Dermis microvascular lymphatic vessel endothelial cell (primary cell): ENCODE results near the gene MNT. TPM values are rescaled to one million over a fixed set of nuclear protein-coding genes. Genes with fewer than 3 reads are reported as not detected.
A peak's percentile ranks its signal among the peaks of the same experiment; 100 is the strongest.

Source experiments
- DNase-seq, 2 donors: peaks; one replicate each; pipeline versions ENCODE4 v3.0.0 to v3.0.0-alpha.2; 2010; ENCODE audit warnings: low read depth in 2 of 2
- total RNA-seq: library from RNA; depleted of rRNA; stranded (reverse); fragments of >200 nt; gene quantifications from 2 replicates; pipeline ENCODE4 v1.2.1, GENCODE V29; 2014

The MNT gene
- total RNA-seq, 1 donor from 2014 or later: 2.4 TPM

GRCh38 chr17:2363851-2364762 lies 36.8 kb downstream of the MNT start:
- DNase-seq: no peak

DNA sequence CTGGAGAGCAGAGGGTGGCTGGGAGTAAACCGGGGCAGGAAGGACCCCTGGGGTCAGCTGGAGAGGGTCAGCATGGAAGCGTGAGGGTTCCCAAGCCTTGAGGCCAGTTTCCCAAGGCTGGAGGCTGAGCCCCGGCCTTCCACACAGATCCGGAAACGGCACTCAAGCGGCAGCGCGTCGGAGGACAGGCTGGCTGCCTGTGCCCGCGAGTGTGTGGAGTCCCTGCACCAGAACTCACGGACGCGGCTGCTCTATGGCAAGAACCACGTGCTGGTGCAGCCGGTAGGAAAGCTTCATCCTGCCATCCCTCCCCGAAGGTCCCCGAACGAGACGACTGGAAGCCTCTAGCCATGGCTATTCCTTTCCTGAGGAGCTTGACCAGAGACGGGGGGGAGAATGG lies 37.5 kb downstream of the MNT start:
- no peak for DNase-seq

GRCh38 chr17:2362881-2363280 lies 38.0 kb downstream of the MNT start:
- no peak for DNase-seq

- DNase-seq: no peak
Measured at GRCh38 chr17:2362416-2362815, 38.4 kb downstream of the MNT start.

DNA sequence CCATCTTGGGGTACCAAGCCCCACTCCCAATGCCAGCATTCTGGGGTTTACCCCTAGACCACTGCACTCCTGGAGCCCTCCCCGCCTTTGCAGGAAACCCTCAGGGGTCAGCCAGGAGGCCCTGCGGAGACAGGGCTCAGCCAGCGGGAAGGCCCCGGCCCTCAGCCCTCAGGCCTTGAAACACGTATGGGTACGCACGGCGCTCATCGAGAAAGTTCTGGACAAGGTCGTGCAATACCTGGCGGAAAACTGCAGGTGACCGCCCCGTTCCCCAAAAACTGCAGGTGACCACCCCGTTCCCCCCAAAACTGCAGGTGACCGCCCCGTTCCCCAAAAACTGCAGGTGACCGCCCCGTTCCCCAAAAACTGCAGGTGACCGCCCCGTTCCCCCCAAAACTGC lies 38.8 kb downstream of the MNT start:
- DNase-seq: no peak

DNA sequence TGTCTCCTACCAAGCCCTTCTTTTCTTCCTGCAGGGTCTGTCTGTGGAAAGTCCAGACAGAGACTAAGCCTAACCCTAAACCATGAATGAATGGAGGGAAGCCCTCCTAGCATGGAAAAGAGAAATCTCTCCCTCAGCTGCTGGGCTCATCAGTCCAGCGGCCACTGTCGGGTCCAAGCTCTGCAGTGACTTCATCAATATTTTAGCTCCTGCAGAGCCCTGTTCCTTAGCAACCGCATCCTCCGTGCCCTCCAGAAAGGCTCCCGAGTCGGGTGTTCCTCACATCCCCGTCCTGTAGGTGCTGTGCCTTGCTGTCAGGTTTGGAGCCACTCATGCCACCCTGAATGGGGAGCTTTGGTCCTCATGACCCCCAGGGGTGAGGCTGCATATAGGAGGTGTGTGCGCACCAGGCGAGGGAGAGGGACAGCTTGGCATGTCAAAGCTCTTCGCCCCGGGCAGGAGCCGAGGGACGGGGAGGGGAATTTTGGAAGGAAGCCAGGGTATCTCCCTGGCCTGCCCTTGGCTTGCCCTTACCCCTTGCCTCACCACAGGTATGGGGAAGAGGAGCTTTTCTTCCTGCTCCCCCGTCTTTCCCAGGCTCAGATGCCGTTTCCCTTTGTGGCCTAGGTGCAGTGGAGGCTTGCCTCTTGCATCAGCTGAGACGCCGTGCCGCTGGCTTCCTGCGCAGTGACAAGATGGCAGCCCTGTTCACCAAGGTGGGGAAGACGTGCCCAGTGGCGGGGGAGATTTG lies 39.7 kb downstream of the MNT start:
- no peak for DNase-seq

- DNase-seq: no peak
Measured at GRCh38 chr17:2357931-2358434, 42.9 kb downstream of the MNT start.

- no peak for DNase-seq
Measured at GRCh38 chr17:2357237-2357636, 43.6 kb downstream of the MNT start.

GRCh38 chr17:2354311-2354710 lies 46.5 kb downstream of the MNT start:
- DNase-seq: no peak

DNA sequence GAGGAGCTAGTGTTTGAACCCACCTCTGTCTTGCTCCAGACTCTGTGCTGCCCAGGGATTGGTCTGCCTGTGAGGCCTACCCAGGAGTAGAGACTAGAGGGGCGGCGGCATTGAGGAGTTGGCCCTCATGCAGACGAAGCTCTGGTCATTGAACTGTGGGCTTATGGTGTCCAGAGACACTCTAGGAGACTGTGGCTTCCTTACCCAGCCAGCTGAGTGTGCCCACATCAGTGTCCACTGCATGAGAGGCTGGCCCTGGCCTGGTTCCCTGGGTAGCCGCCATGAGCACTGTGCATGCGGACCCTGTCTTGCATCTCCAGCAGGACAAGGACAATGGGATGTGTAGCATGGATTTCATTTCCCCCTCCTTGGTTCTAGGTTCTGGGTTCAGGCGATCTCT lies 49.6 kb downstream of the MNT start:
- DNase-seq: no peak

DNA sequence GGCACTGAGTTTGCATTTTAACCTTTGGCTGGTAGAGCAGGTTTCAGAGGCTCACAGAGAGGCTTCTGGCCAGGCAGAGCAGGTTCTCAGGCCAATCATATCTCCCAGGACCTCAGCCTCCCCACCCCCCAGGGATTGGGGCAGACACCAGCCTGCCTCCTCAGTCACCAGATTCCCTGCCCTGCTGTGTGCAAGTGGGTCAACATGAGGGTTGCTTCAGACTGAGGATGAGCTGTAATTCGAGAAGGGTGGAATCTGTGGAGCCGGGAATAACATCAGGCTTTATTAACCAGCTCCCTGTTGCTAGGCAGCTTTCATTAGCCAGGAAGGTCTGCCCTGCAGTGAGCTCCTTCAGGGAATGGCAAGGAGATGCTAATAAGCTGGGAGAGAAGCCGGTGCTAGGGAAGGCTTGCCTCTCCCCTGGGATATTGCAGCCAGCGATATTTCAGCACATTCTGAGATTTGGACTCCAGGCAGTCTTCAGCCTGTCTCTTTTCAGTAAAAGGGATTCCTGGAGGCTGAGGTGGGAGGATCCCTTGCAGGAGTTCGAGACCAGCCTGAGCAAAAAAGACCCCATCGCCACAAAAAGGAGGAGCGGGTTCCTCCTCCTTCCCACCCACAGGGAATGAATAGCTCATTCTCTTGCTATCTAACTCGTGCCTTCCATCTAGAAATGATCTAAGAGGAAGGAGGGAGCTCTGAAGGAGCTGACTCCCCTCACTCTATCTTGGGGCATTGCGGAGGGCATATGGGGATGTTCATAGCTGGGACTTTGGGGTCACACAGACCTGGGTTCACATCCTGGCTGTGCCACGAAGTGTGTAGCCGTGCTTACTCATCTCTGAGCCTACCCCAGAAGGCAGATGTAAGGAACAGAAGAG lies 52.8 kb downstream of the MNT start:
- DNase-seq: no peak

DNA sequence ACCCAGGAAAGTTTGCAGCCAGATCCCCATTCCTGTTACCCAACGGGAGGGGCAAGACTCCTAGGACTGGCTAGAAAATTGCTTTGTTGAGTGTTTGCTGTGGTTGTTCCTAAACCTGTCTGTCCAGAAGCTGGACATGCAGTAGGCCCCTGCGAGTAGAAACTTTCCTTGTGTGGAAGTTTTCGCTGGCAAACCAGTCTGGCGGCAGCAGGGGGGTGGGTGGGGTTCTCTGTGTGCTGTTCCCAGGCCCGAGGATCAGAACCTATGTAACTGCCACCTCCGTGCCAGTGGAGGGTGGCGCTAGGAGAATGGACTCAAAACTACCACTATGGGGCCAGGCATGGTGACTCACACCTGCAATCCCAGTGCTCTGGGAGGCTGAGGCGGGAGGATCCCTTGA lies 54.4 kb downstream of the MNT start:
- no peak for DNase-seq

- peak in 1 of 2 donors; percentile 35 for DNase-seq
Measured at GRCh38 chr17:2344528-2344927, 56.3 kb downstream of the MNT start.

DNA sequence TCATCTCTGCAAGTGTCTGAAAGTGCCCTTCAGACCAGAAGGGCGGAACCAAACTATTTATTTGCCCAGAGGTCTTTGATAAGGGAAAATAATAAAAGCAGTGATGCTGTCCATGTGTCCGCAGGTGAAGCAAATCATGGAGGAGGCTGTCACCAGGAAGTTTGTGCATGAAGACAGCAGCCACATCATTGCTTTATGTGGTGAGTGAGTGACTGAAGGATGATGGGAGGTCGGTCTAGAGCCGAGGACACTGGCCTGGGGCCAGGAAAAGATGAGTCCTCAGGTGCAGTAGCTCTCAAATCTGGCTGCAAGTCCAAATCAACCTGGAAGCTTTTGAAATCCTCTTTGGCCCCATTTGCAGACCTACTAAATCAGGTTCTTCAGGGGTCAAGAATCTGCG lies 57.4 kb downstream of the MNT start:
- DNase-seq: peak; percentile 19 to 39

GRCh38 chr17:2338315-2338657 lies 62.6 kb downstream of the MNT start:
- peak in 1 of 2 donors; percentile 32 for DNase-seq

DNA sequence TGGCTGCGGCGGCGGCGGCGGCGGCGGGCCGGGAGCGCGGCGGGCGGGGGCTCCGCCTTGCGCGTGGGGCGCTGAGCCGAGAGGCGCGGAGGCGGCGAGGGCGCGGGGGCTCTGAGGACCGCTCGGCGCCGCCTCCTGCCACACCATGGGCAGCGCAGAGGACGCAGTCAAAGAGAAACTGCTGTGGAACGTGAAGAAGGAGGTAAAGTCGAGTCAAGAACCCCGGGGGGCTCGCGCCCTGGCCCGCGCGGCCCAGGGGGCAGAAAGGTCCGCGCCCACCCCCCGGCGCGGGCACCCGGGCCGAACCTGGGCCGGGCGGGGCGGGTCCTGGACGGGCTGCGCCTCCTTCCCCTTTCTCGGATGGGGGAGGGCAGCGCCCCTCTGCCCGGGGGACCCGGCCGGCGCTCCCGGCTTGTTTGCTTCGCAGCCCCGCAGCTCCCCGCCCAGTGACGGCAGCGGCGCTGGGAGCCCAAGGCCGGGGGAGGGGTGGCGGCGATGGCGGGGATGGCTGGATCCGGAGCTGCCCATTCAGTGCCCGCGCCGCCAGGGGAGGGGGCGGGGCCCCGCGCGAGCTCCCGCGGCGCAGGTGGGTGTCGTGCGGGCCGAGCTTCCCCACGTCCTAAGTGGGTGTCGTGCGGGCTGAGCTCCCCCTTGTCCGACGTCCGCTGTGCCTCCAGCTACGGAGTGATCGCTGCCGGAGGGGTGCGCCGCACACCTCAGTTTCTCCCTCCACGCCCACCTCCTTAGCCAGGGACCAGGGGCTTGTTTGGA lies 63.1 kb downstream of the MNT start:
- DNase-seq: peak in 1 of 2 donors; percentile 77

DNA sequence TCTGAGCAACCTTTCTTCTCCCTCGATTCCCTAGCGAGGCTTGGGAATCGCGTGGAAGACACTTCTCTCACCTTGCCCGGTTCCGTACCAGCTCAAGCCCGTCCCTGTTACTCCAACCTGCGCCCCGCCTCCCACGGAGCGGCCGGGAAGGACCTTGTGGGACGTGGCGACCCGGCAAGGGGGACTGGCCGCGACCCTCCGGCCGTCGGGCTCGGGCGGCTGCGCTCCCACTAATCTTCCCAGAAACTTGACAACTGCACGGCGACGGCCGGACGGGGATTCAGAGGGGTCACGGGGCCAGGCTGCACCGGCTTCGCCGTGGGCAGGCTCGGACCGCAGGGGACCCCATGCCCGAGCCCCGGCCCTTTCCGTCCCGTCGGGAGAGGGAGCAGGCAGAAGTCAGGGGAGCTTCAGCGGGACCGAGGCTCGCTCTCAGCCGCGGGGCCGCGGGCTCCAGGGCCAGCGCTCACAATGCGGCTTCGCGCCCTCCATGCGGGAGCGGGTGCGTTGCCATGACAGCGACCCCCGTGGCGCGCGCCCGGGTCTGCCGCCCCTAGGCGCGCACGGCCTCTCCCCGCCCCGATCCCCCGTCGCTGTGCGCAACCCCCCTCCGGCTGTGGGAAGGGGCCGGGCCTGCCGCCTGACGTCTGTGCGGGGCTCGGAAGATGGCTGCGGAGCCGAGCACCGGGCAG lies 63.9 kb downstream of the MNT start, which contains the start of gene SGSM2:
Gene SGSM2, plus strand, starts transcription at position 650 of the 692 bp plus-strand sequence. CDS start 188 bp downstream, outside the sequence.
- DNase-seq: peak in 1 of 2 donors; percentile 72

GRCh38 chr17:2336215-2336851 lies 64.5 kb downstream of the MNT start, which contains the start of gene TSR1:
TSS of gene TSR1 (minus strand) at chr17:2336457. CDS start at chr17:2336427, 30 bp downstream.
- peak; percentile 75 to 92 for DNase-seq

DNA sequence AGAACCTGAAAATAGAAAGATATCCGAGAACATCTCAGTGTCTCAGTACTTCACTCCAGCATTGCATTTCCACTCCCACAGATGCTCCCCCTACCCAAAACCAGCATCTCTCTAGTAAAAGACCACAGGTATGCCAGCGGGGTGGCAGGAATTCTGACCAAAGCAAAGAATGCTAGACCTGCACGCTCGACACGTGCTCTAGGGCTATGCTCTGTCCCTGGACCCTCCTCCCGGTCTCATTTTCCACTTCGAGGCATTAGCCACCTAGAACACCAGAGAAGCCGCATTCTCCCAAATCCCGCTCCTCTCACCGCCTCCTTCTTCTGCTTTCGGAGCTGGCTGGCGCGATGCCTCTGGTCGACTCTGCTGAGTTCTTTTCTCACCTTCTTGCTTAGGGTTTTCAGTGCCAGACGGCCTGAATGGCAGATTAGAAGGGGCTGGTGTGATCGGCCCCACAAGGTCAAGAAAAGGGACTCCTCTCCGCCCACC lies 65.1 kb downstream of the MNT start:
- no peak for DNase-seq
